RWPE2 (cell line): ENCODE results near the gene SELPLG.

Source experiments
- ATAC-seq: fragments of 200-7000 bp; cut with Tn5 transposase; 3 replicates; pipeline ENCODE4 v1.9.1; 2021; ENCODE audit warnings: low read depth
- DNase-seq: peaks from one replicate; pipeline ENCODE4 v3.0.0-alpha.2; 2020; ENCODE audit warnings: low spot score
- H3K27ac ChIP-seq: fragments of 450-650 bp; 2 replicates; pipeline ENCODE4 v1.5.1; 2017; ENCODE audit warnings: mild to moderate bottlenecking; ENCODE audit not compliant: poor library complexity, severe bottlenecking
- H3K27me3 ChIP-seq: fragments of 250-450 bp; sonication (Bioruptor Pico); 2 replicates; pipeline ENCODE4 v1.5.1; 2021; ENCODE audit warnings: mild to moderate bottlenecking, moderate library complexity; ENCODE audit not compliant: insufficient read depth, poor library complexity, severe bottlenecking
- H3K36me3 ChIP-seq: fragments of 250-450 bp; sonication (Bioruptor Pico); 2 replicates; pipeline ENCODE4 v1.5.1; 2020; ENCODE audit warnings: low read depth, mild to moderate bottlenecking, moderate library complexity
- H3K4me1 ChIP-seq: fragments of 250-450 bp; sonication (Bioruptor Pico); 2 replicates; pipeline ENCODE4 v1.5.1; 2021; ENCODE audit warnings: mild to moderate bottlenecking, moderate library complexity; ENCODE audit not compliant: insufficient read depth, poor library complexity, severe bottlenecking
- H3K4me3 ChIP-seq: fragments of 250-450 bp; sonication (Bioruptor Pico); 2 replicates; pipeline ENCODE4 v1.5.1; 2021; ENCODE audit warnings: mild to moderate bottlenecking, moderate library complexity; ENCODE audit not compliant: severe bottlenecking
- H3K9me3 ChIP-seq: fragments of 250-450 bp; sonication (Bioruptor Pico); 2 replicates; pipeline ENCODE4 v1.5.1; 2021; ENCODE audit warnings: mild to moderate bottlenecking, moderate library complexity; ENCODE audit not compliant: severe bottlenecking
- TF ChIP-seq, protein P1 (sequence below): fragments of 450-650 bp; IDR thresholded peaks from one replicate; pipeline ENCODE4 v1.5.1; 2017; ENCODE audit warnings: mild to moderate bottlenecking, moderate library complexity; ENCODE audit not compliant: poor library complexity, severe bottlenecking

SELPLG gene

DNA sequence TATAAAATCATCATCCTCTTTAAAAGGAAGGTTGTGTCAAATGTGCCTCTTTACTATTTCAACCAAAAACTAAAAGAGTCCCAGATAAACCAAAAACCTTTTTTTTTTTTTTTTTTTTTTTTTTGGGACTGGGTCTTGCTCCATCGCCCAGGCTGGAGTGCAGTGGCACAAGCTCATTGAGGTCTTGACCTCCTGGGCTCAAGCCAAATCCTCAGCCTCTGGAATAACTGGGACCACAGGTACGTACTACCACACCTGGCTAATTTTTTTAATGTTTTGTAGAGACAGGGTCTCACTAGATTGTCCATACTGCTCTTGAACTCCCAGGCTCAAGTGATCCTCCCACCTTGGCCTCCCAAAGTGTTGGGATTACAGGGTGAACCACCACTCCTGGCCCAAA lies 16.4 kb upstream of the SELPLG start:
- TF ChIP-seq, protein P1, sequence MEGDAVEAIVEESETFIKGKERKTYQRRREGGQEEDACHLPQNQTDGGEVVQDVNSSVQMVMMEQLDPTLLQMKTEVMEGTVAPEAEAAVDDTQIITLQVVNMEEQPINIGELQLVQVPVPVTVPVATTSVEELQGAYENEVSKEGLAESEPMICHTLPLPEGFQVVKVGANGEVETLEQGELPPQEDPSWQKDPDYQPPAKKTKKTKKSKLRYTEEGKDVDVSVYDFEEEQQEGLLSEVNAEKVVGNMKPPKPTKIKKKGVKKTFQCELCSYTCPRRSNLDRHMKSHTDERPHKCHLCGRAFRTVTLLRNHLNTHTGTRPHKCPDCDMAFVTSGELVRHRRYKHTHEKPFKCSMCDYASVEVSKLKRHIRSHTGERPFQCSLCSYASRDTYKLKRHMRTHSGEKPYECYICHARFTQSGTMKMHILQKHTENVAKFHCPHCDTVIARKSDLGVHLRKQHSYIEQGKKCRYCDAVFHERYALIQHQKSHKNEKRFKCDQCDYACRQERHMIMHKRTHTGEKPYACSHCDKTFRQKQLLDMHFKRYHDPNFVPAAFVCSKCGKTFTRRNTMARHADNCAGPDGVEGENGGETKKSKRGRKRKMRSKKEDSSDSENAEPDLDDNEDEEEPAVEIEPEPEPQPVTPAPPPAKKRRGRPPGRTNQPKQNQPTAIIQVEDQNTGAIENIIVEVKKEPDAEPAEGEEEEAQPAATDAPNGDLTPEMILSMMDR, result no peak
- Histone ChIP-seq H3K4me1 (no peaks in the 10 kb centered on the region), H3K27me3 (no peaks in the 10 kb centered on the region), H3K36me3 (peaks cover 96% of the 10 kb centered on the region), H3K4me3 (no peak overlapping the region), H3K9me3 (no peaks in the 10 kb centered on the region), H3K27ac (no peak overlapping the region)
- no peak for ATAC-seq
- DNase-seq, result no peak

DNA sequence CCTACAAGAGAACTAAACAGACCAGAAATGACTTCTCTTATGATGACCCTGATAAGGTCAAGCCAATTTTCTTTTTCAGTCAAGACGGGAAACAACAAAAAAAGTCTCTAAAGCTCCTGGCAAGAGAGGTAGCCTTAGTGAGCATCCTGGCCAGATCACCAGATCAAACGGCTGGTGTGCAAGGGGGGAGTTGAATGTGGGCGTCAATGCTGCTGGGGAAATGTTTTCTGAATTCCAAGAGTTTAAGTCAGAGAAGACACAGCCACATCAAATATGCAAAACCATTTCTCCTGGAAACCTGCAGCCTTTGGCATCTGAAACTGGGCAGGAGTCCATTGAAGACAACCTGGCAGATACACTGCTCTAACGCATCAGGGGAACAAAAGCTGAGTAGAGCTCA lies 16.0 kb upstream of the SELPLG start:
- DNase-seq (no peak), ATAC-seq (peak; percentile 62; the same call in 1 of the 3 replicates)
- Histone ChIP-seq H3K27ac (no peak overlapping the region), H3K36me3 (peaks cover 95% of the 10 kb centered on the region), H3K4me3 (no peak overlapping the region), H3K9me3 (no peaks in the 10 kb centered on the region), H3K27me3 (no peaks in the 10 kb centered on the region), H3K4me1 (no peaks in the 10 kb centered on the region)
- TF ChIP-seq, protein P1, result no peak

DNA sequence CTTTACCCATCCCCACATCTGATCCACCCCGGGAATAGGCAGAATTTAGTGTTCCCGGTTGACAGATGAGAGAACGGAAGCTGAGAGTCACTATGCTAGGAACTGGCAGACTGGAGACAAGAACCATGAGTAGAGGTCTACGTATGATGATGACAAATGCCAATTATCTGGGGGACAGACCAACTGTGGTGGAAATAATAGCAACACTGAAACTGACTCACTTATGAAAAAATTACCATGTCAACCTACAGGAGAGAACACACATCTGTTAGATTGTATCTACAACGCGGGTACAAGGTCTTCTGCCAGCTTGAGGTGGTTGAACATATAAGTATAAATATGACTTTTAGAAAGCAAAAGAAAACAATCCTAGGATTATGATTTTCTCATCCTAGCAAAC lies 15.4 kb upstream of the SELPLG start:
- H3K4me3 ChIP-seq, result no peak overlapping the region
- no peak for ATAC-seq
- H3K4me1 ChIP-seq, result peaks cover 3% of the 10 kb centered on the region
- H3K36me3 ChIP-seq, result peaks cover 91% of the 10 kb centered on the region
- H3K9me3 ChIP-seq, result no peaks in the 10 kb centered on the region
- H3K27me3 ChIP-seq, result no peaks in the 10 kb centered on the region
- no peak overlapping the region for H3K27ac ChIP-seq
- TF ChIP-seq, protein P1, result no peak
- no peak for DNase-seq

DNA sequence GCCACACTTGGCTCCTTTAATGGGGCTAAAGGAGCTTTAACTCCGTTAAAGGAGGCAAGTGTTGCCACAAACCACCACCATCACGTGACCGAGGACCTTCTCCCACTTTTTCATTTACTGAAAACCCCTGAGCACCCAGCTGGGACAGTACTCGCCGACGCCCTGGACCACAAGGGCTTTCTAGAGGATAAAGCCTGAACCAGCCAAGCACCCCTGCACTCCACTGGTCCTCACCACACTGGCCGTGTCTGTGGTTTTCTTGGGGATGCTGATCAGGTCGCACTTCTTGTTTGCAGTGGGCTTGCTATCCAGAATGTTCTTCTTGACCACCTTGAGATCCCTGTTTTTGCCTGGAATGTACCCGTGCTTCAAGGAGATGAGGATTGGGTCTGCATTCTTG lies 14.7 kb upstream of the SELPLG start:
- TF ChIP-seq, protein P1, result no peak
- Histone ChIP-seq H3K36me3 (peaks cover 84% of the 10 kb centered on the region), H3K27me3 (no peaks in the 10 kb centered on the region), H3K4me3 (no peak overlapping the region), H3K4me1 (peaks cover 4% of the 10 kb centered on the region), H3K9me3 (no peaks in the 10 kb centered on the region), H3K27ac (no peak overlapping the region)
- ATAC-seq (no peak), DNase-seq (no peak)

DNA sequence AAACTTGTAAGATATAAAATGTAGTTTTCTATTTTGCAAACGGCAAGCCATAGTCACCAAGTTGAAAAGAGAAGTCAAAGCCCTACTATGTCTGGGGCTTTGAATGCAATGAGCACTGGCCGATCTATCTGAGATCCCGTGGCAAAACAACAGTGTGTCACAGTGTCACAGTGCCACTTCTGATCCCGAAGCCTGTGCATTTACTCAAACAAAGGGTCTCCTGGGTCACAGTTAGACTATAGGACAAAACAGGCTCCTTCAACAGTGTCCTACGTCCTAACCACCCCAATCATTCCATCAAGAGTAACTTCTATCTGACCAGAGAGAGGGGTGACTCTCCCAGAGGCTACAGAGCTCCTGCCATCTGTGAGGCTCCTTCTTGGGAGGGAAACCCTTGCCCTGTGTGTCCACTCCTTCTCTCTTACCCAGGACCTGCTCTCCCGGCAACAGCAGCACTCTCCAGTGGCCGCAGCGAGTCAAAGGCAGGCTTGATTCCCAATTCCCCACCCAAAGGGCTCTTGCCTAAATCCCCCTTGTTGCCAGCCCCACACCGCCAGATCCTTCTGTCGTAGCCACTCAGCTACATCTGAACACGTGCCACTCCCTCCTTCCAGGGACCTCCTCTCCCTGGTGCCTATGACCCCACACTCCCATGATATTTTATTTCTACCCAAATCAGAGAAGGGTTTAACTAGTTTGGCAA lies 14.0 kb upstream of the SELPLG start:
- no peaks in the 10 kb centered on the region for H3K9me3 ChIP-seq
- H3K27ac ChIP-seq, result no peak overlapping the region
- TF ChIP-seq, protein P1, result no peak
- no peak overlapping the region for H3K4me3 ChIP-seq
- H3K4me1 ChIP-seq, result peaks cover 4% of the 10 kb centered on the region
- peaks cover 77% of the 10 kb centered on the region for H3K36me3 ChIP-seq
- H3K27me3 ChIP-seq, result no peaks in the 10 kb centered on the region
- DNase-seq, result no peak
- ATAC-seq, result 0 out of 3 replicates have a peak, but pooled peaks have one; percentile 11
